ENCODE data around the gene TLX1. TPM values are rescaled to one million over a fixed set of nuclear protein-coding genes. Genes with fewer than 3 reads are reported as not detected.

TLX1 gene
- total and polyA plus RNA-seq, 4 donors = 0.06 to 0.79 (median 0.31) TPM

DNA sequence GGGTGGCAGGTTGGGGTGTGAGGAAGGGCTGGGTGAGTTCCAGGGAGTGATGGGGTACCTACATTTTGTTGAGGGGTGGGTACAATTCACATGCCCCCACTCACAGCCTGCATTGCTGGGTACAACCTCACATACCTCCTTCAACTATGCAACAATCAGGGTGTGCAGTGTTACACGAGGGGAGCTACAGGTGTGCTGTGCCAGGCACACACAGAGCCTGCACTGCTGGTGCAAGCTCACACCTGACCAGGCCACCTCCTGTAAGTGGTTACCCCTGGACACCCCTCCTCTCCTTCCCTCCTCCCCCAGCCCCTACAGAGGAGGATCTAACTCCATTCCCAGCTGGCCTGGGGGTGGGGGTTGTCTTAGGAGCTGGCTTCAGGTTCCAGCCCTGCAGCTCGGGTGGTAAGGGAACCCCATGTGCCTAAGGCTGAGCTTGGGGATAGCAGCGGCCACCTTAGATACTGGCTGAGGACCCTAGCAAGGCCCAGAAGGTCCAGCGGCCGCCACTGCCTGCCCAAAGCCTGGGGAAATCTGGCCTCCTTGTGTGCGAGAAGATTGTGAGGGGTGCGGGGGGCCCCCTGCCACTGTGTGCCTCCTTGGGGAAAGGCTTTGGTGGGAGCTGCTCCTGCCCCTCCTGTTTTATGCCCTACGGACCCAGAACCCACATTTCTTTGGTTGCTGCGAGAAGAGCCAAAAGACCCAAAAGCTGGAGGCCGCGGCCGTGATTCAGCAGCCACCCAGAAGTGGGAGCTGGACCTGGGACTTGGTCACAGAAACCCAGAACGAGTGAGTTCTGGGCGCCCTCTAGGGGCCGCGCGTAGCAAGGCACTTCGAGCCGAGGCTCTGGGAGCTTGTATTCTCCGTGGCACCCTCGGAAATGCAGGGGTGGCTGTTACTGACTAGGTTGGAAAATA, 10.8 kb downstream of the TLX1 start:
- Histone ChIP-seq H3K9ac (ENCODE audit: low read depth in 1 of 2, low read length in 2 of 2) (no peak overlapping the region), H3K9me3 (ENCODE audit: control insufficient read depth in 4 of 4, low read length in 3 of 4) (no peaks in the 10 kb centered on the region), H3K36me3 (ENCODE audit: control insufficient read depth in 4 of 4, insufficient read depth in 3 of 4, low read depth in 1 of 4, low read length in 3 of 4) (no peaks in the 10 kb centered on the region), H3K4me1 (ENCODE audit: control insufficient read depth in 4 of 4, insufficient read depth in 4 of 4, low read length in 3 of 4) (peaks cover 0 to 16% (median 4%) of the 10 kb centered on the region in 4 donors), H3K27me3 (ENCODE audit: control insufficient read depth in 4 of 4, insufficient read depth in 4 of 4, low read length in 3 of 4) (peaks cover 10 to 40% (median 19%) of the 10 kb centered on the region in 4 donors), H3K4me3 (ENCODE audit: low read depth in 1 of 3, low read length in 3 of 3) (no peak overlapping the region), H3K27ac (ENCODE audit: low read depth in 1 of 2, low read length in 2 of 2) (no peak overlapping the region)
- peak; percentile 15 for TF ChIP-seq YY1 (IDR thresholded peaks at IDR 0.05)
- TF ChIP-seq RAD21 (IDR thresholded peaks at IDR 0.05) = peak; percentile 93 to 97
- TF ChIP-seq, protein P1, sequence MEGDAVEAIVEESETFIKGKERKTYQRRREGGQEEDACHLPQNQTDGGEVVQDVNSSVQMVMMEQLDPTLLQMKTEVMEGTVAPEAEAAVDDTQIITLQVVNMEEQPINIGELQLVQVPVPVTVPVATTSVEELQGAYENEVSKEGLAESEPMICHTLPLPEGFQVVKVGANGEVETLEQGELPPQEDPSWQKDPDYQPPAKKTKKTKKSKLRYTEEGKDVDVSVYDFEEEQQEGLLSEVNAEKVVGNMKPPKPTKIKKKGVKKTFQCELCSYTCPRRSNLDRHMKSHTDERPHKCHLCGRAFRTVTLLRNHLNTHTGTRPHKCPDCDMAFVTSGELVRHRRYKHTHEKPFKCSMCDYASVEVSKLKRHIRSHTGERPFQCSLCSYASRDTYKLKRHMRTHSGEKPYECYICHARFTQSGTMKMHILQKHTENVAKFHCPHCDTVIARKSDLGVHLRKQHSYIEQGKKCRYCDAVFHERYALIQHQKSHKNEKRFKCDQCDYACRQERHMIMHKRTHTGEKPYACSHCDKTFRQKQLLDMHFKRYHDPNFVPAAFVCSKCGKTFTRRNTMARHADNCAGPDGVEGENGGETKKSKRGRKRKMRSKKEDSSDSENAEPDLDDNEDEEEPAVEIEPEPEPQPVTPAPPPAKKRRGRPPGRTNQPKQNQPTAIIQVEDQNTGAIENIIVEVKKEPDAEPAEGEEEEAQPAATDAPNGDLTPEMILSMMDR (IDR thresholded peaks at IDR 0.05; ENCODE audit: low read depth, low read length, missing input control) = peak; percentile 95
- no peak for TF ChIP-seq GABPA (IDR thresholded peaks at IDR 0.05 in 1 of 2, conservative IDR thresholded peaks at IDR 0.05 in 1 of 2)
- peak in 1 of 2 donors; percentile 14 for TF ChIP-seq RXRA (IDR thresholded peaks at IDR 0.05)
- peak; percentile 7 to 17 for TF ChIP-seq HNF4A (conservative IDR thresholded peaks at IDR 0.05)
- DNase-seq (ENCODE audit: low spot score) = peak; percentile 86
- 12% methylated on average over 21 of the region's 21 CpGs for WGBS

DNA sequence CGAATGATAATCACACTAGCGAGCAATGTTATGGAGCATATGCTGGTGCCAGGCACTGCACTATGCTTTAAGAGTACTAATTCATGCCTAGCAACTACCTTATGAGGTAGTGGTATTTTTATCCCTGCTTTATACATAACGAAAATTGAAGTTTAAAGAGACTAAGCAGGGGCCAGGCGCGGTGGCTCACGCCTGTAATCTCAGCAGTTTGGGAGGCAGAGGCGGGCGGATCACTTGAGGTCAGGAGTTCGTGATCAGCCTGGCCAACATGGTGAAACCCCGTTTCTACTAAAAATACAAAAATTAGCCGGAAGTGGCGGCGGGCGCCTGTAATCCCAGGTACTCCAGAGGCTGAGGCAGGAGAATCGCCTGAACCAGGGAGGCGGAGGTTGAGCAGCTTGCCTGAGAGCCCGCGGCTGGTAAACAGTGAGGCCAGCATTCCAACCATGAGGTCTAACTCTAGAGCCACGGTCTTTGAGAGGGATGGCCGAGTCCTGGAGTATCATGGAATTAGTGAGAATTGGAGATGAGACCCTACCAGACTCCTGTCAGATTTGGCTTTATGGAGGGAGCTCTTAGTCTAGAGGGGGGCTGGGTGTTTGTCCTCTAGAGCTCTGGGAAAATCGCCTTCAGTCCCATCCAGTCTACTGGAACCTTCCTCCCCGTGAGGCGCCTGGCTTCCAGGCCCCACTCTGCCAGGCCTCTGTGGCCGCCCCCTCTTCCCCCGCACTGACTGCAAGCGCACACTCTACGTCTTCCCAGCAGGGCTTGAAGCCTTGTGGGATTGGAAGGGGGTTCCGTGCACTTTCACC, 11.6 kb downstream of the TLX1 start:
- H3K4me3 ChIP-seq (ENCODE audit: low read depth in 1 of 3, low read length in 3 of 3) = no peak overlapping the region
- DNase-seq (ENCODE audit: low spot score) = no peak
- H3K27me3 ChIP-seq (ENCODE audit: control insufficient read depth in 4 of 4, insufficient read depth in 4 of 4, low read length in 3 of 4) = peaks cover 16 to 45% (median 22%) of the 10 kb centered on the region in 4 donors
- H3K36me3 ChIP-seq (ENCODE audit: control insufficient read depth in 4 of 4, insufficient read depth in 3 of 4, low read depth in 1 of 4, low read length in 3 of 4) = no peaks in the 10 kb centered on the region
- H3K9ac ChIP-seq (ENCODE audit: low read depth in 1 of 2, low read length in 2 of 2) = no peak overlapping the region
- no peaks in the 10 kb centered on the region for H3K9me3 ChIP-seq (ENCODE audit: control insufficient read depth in 4 of 4, low read length in 3 of 4)
- no peak for TF ChIP-seq RXRA (IDR thresholded peaks at IDR 0.05)
- TF ChIP-seq, protein P1 (IDR thresholded peaks at IDR 0.05; ENCODE audit: low read depth, low read length, missing input control) = no peak
- no peak for TF ChIP-seq HNF4G (IDR thresholded peaks at IDR 0.05)
- TF ChIP-seq, protein P2, sequence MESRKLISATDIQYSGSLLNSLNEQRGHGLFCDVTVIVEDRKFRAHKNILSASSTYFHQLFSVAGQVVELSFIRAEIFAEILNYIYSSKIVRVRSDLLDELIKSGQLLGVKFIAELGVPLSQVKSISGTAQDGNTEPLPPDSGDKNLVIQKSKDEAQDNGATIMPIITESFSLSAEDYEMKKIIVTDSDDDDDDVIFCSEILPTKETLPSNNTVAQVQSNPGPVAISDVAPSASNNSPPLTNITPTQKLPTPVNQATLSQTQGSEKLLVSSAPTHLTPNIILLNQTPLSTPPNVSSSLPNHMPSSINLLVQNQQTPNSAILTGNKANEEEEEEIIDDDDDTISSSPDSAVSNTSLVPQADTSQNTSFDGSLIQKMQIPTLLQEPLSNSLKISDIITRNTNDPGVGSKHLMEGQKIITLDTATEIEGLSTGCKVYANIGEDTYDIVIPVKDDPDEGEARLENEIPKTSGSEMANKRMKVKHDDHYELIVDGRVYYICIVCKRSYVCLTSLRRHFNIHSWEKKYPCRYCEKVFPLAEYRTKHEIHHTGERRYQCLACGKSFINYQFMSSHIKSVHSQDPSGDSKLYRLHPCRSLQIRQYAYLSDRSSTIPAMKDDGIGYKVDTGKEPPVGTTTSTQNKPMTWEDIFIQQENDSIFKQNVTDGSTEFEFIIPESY (IDR thresholded peaks at IDR 0.05) = no peak
- TF ChIP-seq RAD21 (IDR thresholded peaks at IDR 0.05) = no peak
- TF ChIP-seq NR2F2 (IDR thresholded peaks at IDR 0.05) = no peak
- no peak for TF ChIP-seq TAF1 (conservative IDR thresholded peaks at IDR 0.05)
- no peak for TF ChIP-seq JUND (IDR thresholded peaks at IDR 0.05)
- no peak for TF ChIP-seq EGR1 (IDR thresholded peaks at IDR 0.05; ENCODE audit: low read depth in 2 of 2)
- no peak for TF ChIP-seq HNF4A (conservative IDR thresholded peaks at IDR 0.05)
- 26% methylated on average over 28 of the region's 28 CpGs for WGBS
- peaks cover 0 to 17% (median 4%) of the 10 kb centered on the region in 4 donors for H3K4me1 ChIP-seq (ENCODE audit: control insufficient read depth in 4 of 4, insufficient read depth in 4 of 4, low read length in 3 of 4)
- H3K27ac ChIP-seq (ENCODE audit: low read depth in 1 of 2, low read length in 2 of 2) = no peak overlapping the region
